Measurements from ENCODE around the gene TBC1D24.

Gene TBC1D24

DNA sequence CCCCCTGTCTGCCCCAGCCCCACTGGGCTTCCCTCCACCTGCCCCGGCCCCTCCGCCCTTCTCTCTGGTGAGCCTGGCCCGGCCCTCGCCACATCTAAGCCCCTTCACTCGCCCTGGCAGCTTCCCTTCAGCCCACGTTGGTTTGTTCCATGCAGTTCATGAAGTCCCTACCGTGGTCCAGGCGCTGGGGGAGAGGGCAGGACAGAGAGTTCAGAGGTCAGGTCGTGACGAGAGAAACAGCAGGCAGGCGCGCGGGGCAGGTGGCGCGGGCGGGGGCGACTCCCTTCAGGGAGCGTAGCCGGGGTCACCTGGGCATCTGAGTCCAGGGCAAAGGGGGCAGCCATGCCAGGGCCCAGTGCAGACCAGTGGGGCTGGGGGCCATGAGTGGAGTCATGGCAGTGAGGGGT, 23.9 kb upstream of the TBC1D24 start:
- DNase-seq, result no peak

- no peak for DNase-seq
Observed at GRCh38 chr16:2451851-2452320, 23.0 kb upstream of the TBC1D24 start.

GRCh38 chr16:2452650-2453049, 22.3 kb upstream of the TBC1D24 start:
- DNase-seq, result no peak

DNA sequence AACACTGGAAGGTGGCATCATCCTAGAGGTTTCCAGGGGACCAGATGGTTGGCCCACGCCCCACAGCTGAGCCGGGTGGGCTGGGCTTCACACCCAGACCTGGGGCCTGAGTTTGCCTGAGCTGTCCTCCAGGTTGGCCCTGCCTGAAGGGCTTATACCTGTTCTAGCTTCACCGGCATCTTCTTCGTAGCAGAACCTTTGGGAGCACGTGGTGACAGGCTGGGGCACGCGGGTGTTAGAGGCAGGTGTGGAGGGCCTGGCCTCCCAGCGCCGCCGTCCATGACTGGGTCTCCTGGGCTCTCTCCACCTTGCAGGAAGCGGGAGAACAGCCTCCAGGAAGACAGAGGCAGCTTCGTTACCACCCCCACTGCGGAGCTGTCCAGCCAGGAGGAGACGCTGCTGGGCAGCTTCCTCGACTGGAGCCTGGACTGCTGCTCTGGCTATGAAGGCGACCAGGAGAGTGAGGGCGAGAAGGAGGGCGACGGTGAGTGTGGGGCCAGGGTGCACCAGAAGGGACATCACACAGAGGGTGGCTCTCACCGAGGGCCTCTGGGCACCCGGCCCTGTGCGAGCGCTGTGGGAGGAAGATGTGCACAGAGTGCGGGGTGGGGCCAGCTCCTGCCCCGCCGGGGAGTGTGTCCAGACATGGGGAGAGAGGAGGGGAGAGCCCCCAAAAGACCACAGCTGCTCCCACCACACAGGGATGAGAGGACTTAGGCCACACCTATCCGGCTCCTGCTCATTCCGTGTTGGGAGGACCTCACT, 19.7 kb upstream of the TBC1D24 start:
- no peak for DNase-seq

DNA sequence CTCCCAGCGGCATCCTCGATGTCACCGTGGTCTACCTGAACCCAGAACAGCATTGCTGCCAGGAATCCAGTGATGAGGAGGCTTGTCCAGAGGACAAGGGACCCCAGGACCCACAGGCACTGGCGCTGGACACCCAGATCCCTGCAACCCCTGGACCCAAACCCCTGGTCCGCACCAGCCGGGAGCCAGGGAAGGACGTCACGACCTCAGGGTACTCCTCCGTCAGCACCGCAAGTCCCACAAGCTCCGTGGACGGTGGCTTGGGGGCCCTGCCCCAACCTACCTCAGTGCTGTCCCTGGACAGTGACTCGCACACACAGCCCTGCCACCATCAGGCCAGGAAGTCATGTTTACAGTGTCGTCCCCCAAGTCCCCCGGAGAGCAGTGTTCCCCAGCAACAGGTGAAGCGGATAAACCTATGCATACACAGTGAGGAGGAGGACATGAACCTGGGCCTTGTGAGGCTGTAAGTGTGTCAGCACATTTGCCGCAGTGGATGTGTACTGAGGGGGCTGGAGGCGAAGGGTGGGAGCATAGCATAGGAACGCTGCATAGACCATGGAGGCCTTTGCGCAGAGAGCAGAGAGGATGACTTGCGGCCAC, 18.3 kb upstream of the TBC1D24 start:
- DNase-seq, result no peak

DNA sequence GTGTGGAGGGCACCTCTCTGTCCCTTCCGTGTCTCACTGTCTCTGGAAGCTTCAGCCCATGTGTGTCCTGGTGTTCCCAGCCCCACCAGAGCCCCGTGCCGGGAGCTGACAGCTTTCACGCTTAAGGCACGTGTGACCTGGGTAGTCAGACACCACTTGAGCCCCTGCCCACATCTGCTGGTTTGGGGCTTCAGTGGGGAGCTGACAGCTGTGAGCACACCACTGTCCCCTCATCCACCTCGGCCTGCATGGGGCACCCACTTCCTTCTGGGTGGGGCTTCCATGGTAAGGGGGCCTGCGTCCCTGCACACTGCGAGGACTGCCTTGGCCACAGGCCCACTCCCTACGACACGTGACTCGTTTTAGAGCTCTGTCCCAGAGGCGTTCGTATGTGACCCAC, 17.7 kb upstream of the TBC1D24 start:
- DNase-seq, result no peak

DNA sequence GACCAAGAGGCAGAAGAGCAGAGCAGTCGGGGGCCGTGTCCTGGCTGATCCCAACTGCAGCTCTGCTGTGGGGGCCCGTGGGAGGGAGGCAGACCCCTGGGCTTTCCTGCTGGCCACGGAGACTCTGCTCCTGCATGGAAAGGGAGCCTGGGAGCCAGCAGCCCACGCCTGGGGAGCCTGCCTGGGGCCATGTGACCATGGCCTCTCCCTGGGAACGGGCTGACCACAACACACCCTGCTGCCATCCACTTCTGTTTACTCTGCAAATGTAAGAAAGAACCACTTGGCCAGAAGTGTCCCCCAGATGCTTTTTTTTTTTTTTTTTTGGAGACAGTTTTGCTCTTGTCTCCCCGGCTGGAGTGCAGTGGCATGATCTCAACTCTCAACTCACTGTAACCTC, 17.0 kb upstream of the TBC1D24 start:
- no peak for DNase-seq

- no peak for DNase-seq
Observed at GRCh38 chr16:2458887-2459646, 15.9 kb upstream of the TBC1D24 start.

- peak; percentile 91 to 96 for DNase-seq
Observed at GRCh38 chr16:2459647-2460390, 15.1 kb upstream of the TBC1D24 start, which contains the start of gene TEDC2. TEDC2 (plus strand) TSS chr16:2460109; CDS start chr16:2460145, 36 bp downstream.

GRCh38 chr16:2460391-2460713, 14.6 kb upstream of the TBC1D24 start:
- DNase-seq, result no peak

GRCh38 chr16:2460916-2461315, 14.0 kb upstream of the TBC1D24 start:
- no peak for DNase-seq

DNA sequence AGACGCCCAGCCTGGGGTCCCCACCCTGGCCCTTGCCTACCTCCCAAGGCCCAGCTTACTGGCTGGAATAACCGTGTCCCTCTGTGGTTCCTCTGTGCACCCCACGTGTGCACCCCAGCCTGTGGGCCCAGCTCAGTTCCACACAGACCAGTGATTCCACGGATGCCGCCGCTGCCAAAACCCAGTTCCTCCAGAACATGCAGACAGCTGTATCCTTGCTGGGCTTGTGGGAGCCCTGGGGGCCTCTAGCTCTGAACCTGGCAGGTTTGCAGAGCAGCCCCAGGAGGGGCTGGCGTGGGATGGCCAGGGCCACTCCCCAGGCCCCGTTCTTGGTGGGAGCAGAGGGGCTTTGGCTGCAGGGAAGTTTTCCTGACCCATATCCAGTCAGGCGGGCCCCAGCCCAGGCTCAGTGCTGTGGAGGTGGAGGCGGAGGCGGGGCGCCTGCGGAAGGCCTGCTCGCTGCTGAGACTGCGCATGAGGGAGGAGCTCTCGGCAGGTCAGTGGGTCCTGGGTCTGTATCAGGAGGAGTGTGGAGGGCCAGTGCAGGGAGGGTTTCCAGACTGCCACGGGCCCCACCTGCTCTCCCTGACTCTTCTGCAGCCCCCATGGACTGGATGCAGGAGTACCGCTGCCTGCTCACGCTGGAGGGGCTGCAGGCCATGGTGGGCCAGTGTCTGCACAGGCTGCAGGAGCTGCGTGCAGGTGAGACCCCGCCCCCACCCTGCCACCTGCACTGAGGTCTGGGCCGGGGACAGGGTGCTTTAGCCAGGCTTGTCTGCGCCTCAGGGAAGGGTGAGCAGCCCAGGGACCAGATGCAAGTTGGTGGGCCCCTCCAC, 12.7 kb upstream of the TBC1D24 start:
- no peak for DNase-seq

- no peak for DNase-seq
Observed at GRCh38 chr16:2464333-2464732, 10.6 kb upstream of the TBC1D24 start.

DNA sequence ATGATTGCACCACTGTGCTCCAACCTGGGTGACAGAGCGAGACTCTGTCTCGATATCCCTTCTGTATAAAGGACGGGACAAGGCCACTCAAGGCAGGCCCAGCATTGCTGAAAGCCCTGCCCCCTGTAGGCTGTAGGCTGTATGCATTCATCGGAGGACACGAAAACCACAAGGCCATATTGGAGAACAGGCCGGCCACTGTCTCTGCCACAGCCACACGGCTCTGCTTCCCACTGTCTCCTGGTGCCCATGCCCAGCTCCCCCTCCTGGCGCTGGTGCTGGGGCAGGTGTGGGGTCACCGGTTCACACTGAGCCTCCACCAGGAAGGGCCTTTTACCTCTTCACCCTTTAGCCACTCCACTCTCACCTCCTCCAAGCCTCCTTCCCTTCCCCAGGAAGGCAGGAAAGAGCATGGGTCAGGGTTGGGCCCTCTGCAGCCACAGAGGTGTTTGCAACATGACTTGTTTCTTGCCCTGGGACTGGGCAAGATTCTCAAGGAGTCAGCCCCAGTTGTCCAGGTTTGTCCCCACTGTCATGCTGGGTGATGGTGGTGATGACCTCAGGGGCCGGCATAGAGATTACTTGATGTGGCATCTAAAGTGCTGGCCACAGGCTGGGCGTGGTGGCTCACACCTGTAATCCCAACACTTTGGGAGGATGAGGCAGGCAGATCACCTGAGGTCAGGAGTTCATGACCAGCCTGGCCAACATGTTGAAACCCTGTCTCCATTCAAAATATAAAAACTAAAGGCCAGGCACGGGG, 9.1 kb upstream of the TBC1D24 start:
- peak in 1 of 2 experiments; percentile 24 for DNase-seq

DNA sequence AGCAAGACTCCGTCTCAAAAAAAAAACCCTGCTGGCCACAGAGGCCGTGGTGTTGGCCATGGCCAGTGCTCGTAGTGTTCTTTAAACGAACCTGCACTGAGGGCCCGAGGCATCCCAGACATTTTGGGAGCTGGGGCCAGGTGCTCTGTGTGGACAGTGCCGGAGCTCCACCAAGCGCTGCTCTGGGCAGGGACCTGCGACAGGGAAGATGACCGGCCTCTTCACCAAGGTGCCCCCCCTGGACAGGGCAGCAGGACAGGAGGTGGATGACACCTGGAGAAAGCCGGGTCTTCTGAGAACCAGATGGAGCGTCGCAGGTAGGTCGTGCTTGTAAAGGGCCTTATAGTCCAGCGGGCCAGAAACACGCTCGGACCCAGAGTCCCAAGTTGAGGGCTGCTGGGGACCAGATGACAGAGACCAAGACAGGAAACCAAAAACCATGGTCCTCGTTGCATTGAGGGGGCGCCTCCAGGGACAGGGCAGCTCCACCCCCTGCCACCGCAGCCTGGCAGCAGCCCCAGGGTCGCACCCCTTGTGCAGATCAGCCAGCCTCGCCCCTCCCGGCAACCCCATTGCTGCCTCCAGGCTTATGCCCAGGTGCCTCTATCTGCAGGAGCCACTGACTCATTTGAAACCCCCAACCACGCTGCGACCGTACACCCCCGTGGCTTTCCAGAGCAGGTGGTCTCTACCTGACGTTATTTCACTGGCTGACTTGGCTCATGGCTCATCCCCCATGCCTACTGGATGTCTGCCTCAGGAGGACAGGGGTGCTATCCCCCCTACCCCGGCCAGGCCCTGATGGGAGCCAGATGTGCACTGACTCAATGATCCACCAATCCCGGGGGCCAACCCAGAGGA, 8.0 kb upstream of the TBC1D24 start:
- DNase-seq, result no peak

GRCh38 chr16:2467528-2468232, 7.2 kb upstream of the TBC1D24 start:
- peak in 1 of 2 experiments; percentile 75 for DNase-seq

DNA sequence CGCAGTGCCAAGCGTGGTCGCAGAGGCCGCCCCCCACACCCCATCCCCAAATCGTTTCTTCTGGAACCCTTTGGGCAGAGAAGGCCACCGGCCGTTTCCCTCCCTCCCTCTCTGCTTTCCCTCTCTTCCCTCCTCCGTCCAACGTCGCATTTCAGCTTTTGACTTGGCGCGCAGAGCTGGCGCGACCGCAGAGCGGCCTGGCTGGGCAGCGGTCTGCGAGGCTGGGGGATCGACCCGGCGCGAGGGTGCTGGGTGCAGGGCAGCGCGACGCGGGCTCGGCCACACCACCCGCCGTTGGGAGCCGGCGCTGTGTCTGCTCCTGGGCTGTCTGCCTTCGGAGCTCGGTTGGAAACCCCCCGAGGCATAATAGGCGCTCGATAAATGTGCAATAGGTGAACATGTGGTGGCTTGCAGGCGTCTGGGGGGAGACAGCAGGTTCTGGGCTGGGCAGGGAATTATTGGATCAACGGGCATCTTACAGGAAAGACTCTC, 6.6 kb upstream of the TBC1D24 start:
- DNase-seq, result peak; percentile 71 to 86

GRCh38 chr16:2468725-2469398, 6.1 kb upstream of the TBC1D24 start:
- peak; percentile 77 to 93 for DNase-seq

Data from NCI-H446 (cell line).